B cell (primary cell): ENCODE results near the gene PLCL1.

Source experiments
- CTCF ChIP-seq: fragments of 200-600 bp; IDR thresholded peaks from one replicate; pipeline ENCODE4 v1.8.0; 2022; ENCODE audit warnings: antibody characterized with exemption, mild to moderate bottlenecking
- EZH2 ChIP-seq: IDR thresholded peaks from 2 replicates; pipeline ENCODE4 v1.6.1; 2012; ENCODE audit warnings: borderline replicate concordance, low read depth, mild to moderate bottlenecking, moderate library complexity, low read length; ENCODE audit not compliant: insufficient read depth, poor library complexity, severe bottlenecking

DNA sequence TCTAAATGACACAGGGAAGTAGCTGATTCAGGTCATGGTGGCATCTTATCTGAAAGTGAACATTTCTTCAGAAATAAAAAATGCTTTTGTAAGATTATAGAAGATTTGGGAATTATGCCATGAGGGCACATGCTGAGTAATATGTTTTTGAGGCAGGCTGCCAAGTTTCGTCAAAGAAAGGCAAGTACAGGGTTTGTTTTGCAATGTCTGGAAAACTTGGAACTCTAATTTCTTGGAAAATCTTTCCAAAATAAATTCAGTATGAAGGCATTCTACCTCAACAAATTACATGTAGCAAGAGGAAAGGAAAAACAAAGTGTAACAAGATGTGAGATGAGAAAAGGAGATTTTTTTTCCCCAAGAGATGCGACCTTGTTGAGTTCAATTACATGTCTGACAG, 167.7 kb downstream of the PLCL1 start:
- no peak for TF ChIP-seq CTCF
- TF ChIP-seq EZH2: no peak
